ENCODE data around the gene NUAK2.

The NUAK2 gene

GRCh38 chr1:205346956-205347574, 25.5 kb upstream of the NUAK2 start:
- DNase-seq (ENCODE audit: low read depth), result no peak

- DNase-seq (ENCODE audit: low read depth), result no peak
Measured at GRCh38 chr1:205345761-205346160, 24.2 kb upstream of the NUAK2 start.

GRCh38 chr1:205344066-205344928, 22.8 kb upstream of the NUAK2 start:
- DNase-seq (ENCODE audit: low read depth), result no peak

DNA sequence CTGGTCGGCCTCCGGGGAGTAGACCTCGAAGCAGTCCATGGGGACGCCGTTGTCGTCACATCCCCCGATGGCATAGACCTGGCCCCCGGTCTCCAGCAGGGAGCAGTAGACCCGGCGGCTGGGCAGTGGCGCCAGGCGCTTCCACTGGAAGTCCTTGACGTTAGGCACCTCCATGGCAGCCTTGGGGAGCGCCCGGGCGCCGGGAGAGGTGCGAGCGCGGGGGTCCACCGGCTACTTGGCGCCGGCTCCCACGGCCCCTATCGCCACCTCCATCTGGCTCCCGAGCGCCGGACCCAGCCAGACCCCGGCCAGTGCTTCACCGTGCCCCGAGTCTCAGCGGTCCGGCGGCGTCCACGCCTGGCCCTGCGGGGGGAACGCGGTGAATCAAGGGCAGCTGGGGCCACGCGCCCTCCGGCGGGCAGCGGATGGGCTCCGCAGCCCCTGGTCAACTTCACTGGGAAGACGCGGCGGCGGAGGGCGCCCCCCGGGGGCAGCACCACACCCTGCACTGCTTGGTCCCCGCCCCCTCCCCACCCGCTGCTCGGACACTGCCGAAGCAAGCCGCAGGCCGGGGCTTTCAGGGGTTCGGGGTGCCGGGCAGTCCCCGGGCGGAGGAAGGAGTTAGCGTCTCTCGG, 22.0 kb upstream of the NUAK2 start:
- no peak for DNase-seq (ENCODE audit: low read depth)

DNA sequence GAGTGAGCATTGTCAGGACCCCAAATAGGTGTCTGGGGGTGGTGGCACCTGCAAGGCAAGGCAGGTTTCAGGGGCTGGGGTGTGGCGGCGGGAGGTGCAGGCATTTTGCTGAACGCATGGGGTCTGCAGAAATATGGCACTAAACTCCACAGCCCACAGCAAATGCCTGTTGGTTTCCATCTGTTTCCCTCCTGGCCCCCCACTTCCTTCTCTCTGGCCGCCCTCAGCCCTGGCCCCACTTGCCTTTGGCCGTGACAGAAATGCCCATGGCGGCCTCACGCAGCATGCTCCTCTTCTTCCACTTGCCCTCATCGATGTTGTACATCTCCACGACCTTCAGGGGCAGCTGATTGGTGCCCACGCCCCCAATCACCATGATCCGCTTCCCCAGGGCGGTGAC, 21.4 kb upstream of the NUAK2 start:
- DNase-seq (ENCODE audit: low read depth), result no peak

DNA sequence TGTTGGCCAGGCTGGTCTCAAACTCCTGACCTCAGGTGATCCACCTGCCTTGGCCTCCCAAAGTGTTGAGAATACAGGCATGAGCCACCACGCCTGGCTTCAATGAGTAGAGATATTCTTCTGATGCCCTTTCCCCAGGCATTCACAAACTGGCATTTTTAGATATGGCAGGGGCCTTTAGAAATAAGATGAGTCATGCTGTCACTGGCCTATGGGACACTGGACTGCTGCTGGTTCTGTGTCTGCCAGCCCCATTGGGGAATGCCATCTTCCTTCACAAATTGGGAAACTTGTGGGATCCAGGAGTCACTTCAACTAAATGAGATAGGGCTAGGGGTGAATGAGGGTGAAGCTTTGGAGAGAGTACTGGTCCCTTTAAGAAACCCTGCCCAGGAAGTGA, 19.1 kb upstream of the NUAK2 start:
- no peak for DNase-seq (ENCODE audit: low read depth)

GRCh38 chr1:205339717-205340116, 18.2 kb upstream of the NUAK2 start:
- DNase-seq (ENCODE audit: low read depth), result no peak

DNA sequence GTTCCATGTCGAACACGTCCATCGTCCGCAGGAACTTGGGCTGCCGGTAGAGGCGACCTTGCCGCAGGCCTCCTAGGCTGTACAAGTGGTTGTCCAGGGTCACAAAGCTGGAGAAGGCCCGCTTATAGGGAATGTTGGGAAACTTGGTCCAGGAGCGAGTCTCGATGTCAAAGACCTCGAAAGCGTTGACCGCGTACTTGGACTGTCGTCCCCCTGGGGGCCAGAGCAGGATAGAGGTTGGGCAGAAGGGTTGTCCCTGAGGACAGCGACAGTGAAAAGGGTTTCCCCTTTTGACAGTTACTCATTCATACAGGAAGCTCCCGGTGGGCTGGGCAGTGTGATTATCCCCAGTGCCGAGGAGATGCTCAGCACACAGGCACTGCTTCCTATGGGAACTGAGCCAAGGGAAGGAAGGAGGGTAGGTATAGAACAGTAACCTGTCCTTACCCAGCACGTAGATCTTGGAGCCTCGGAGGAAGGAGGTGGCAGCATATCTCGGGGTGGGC, 17.7 kb upstream of the NUAK2 start:
- DNase-seq (ENCODE audit: low read depth), result no peak

DNA sequence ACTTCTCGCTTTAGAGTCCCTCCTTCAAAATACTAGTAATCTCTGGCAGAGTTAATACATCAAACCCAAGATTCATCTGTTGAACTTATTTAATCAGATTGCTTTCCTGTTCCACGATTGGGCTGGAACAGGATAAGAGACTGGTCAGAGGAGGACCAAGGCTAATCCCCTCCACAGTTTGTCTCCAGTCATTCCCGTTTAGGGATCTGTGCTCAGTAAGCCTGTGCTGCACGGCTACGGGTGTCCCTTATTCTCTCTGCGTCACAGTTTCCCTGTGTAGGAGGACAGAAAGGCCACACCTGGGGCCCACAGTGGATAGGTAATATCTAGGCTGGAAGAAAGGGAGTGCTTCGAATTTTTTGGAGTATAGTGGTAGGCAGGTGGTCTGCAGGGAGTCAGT, 16.5 kb upstream of the NUAK2 start:
- no peak for DNase-seq (ENCODE audit: low read depth)

DNA sequence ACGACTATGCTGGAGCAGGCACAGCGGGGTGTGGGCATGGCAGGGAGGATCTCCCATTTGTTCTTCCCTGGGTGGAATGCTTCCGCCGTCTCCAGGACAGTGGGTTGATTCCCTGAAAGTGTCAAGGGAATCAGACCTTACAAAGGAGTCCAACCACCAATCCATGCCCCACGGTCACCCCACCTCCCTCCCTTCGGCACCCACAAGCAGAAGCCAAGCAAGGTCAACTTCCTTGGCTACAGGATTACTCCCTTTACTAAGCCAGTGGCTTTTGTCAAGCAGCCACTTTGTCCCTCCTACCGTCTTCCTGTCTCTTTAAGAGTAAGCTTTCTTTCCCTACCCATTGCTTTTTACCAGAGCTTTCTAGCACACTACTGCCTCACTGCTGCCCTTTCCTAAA, 15.9 kb upstream of the NUAK2 start:
- DNase-seq (ENCODE audit: low read depth), result no peak

DNA sequence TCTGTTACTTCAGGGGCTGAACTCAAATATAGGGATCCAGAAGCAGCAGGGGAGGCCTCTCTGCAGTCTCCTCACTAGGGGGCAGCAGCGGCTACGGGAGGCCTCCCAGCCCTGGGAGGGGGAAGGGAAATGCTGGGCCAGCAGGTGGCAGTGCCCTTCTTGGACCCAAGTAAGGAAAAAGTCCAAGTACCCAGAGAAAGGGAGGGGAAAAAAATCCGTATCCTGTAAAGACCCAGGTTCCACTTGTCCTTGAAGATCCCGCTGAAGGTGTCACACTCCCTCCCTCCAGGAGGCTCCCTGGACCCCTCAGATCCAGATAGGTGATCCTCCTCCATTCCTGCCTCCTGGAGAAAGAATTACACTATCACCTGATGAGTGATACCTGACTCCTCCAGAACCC, 14.1 kb upstream of the NUAK2 start:
- no peak for DNase-seq (ENCODE audit: low read depth)

DNA sequence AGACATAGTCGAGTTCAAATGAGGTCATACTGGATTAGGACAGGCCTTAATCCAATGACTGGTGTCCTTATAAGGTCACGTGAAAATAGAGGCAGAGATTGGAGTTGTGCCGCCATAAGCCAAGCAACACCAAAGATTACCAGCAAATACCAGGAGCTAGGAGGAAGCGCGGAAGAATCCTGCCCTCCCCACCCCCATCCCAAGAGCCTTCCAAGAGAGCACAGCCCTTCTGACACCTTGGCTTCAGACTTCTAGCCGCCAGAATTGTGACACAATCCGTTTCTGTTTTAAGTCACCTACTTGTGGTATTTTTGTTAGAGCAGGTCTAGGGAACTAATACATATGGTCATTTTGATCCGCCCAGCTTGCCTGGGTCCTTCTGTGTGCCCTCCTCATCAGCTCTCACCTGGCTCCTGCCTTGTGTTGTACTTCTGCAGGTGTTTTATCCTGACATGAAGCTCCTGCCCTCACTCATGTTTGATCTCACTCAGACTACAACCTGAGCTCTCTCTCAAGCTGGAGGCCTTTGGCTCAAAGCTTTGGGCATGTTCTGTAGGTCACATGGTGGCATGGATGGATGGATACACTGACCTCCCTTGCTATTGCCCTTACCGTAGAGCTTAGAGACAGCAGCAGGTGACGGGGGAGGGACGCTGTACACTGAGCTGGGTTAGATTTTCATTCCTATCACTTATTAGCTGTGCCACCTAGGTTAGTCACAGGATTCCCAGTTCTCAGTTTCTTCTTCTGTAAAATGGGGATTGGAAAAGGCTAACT, 10.7 kb upstream of the NUAK2 start:
- no peak for DNase-seq (ENCODE audit: low read depth)

- DNase-seq (ENCODE audit: low read depth), result no peak
Measured at GRCh38 chr1:205330150-205330549, 8.6 kb upstream of the NUAK2 start.

GRCh38 chr1:205329719-205330118, 8.2 kb upstream of the NUAK2 start:
- no peak for DNase-seq (ENCODE audit: low read depth)

DNA sequence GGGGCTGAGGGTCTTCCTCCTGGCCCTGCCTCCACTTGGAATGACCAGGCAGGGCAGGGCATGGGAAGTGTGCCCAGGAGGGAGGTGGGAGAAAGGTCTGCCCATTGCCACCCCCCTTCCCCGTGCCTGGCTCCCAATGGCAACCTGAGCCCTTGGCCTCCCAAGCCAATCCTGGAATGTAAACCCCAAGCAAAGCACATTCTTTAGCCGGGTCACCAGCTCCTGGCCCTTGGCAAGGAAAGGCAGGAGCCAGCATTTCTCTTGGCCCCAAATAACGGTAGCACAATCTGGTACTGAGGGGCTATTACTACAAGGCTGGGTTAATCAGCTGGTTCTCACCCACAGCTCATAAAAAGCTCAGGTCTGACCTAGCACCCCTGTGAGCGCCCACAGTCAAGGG, 6.9 kb upstream of the NUAK2 start:
- DNase-seq (ENCODE audit: low read depth), result no peak

- no peak for DNase-seq (ENCODE audit: low read depth)
Measured at GRCh38 chr1:205326812-205327466, 5.4 kb upstream of the NUAK2 start.

- no peak for DNase-seq (ENCODE audit: low read depth)
Measured at GRCh38 chr1:205325334-205325884, 3.9 kb upstream of the NUAK2 start.

GRCh38 chr1:205324781-205325180, 3.2 kb upstream of the NUAK2 start:
- no peak for DNase-seq (ENCODE audit: low read depth)

- no peak for DNase-seq (ENCODE audit: low read depth)
Measured at GRCh38 chr1:205323794-205324193, 2.2 kb upstream of the NUAK2 start.

DNA sequence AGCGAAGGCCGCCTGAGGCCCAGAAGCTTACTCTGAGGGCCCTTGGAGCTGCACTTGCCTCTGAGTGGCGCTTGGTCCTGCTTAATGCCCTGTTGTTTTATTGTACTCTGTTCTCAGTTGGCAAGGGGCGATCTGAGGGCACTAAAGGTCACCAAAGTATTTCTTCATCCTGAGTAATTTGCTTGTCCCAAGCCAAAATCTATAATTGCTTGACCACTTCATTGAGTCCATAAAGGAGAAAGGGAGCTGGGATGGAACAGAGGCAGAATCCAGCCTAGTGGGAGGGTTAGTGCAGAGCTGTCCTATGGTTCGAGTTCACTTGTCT, 376 bp upstream of the NUAK2 start:
- DNase-seq (ENCODE audit: low read depth), result no peak
